SK-N-DZ (cell line): ENCODE data around the gene AKR1B1.

ENCODE experiments used
- DNase-seq: peaks from one replicate; pipeline ENCODE4 v3.0.0-alpha.2; 2015; ENCODE audit warnings: low spot score

AKR1B1 gene

GRCh38 chr7:134420424-134421125 is 38.3 kb downstream of the AKR1B1 start:
- DNase-seq, result peak; percentile 16

GRCh38 chr7:134419875-134420274 is 39.0 kb downstream of the AKR1B1 start:
- no peak for DNase-seq

GRCh38 chr7:134419085-134419484 is 39.8 kb downstream of the AKR1B1 start:
- DNase-seq, result no peak

GRCh38 chr7:134415700-134416099 is 43.2 kb downstream of the AKR1B1 start:
- no peak for DNase-seq

GRCh38 chr7:134414109-134414508 is 44.8 kb downstream of the AKR1B1 start:
- DNase-seq, result no peak

GRCh38 chr7:134407311-134407710 is 51.6 kb downstream of the AKR1B1 start:
- no peak for DNase-seq

- DNase-seq, result no peak
These were observed 52.5 kb downstream of the AKR1B1 start for GRCh38 chr7:134406431-134406830.

GRCh38 chr7:134405299-134405698 is 53.6 kb downstream of the AKR1B1 start:
- DNase-seq, result no peak

GRCh38 chr7:134403062-134403461 is 55.8 kb downstream of the AKR1B1 start:
- no peak for DNase-seq

DNA sequence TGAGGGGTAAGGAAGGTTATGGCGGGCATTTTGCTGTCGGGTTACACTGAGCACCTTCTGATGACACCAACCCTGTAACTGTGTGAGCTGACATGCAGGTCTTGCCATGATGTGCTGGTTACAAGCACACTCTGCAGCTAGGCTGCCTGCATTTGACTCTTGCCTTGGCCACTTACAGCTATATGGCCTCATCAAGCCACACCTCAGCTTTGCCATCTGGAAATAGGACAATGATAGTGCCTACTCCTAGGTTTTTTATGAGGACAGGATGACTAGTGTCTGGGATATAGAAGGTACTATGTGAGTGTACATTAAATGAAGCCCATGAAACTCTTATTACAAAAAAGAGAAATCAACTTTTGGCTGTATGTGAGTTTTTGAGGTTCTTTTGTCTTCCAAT is 58.0 kb downstream of the AKR1B1 start:
- DNase-seq, result no peak

DNA sequence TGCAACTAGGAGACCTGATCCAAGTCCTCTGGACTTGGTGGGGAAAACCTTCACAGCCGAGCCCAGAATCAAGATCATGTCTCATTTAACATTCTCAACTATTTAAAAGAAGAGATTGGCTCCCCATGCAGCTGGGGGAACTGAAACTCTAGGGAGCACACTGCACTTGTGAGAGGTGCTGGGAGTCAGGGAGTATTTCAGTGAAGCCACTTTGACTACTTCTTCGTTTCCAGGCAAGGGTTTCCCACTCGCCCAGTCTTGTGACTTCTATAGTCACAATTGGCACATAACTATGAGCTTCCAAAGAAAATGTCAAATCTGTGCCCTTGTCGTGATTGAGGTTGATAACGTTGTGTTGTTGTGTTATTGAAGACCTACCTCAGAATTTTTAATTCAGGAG is 62.9 kb downstream of the AKR1B1 start:
- no peak for DNase-seq

DNA sequence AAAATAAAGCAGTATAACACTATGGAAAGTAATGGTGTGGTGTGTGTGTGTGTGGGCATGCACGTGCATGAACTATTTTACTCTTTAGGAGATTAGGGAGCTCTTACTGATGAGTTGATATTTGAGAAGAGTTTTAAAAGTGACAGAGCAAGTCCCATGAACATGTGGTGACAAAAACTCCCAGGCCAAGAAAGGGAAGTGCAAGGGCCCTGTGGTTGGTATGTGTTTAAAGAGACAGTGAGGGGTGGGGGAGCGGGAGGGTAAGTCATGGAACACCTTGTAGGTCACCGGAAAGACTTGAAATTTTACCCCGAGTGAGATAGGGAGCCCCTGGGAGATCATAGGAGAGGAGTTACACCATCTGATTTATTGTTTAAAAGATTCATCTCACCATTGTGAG is 63.3 kb downstream of the AKR1B1 start:
- no peak for DNase-seq

GRCh38 chr7:134394056-134394455 is 64.8 kb downstream of the AKR1B1 start:
- no peak for DNase-seq
